ENCODE results near the gene XPO6.

The XPO6 gene

GRCh38 chr16:28087140-28087660 is 124.6 kb downstream of the XPO6 start:
- DNase-seq, result no peak

- DNase-seq, result no peak
These were observed 125.3 kb downstream of the XPO6 start for GRCh38 chr16:28086186-28087139.

- no peak for DNase-seq
These were observed 126.2 kb downstream of the XPO6 start for GRCh38 chr16:28085389-28086171.

- DNase-seq, result no peak
These were observed 127.6 kb downstream of the XPO6 start for GRCh38 chr16:28084209-28084608.

- no peak for DNase-seq
These were observed 129.1 kb downstream of the XPO6 start for GRCh38 chr16:28082624-28083023.

GRCh38 chr16:28081391-28081968 is 130.3 kb downstream of the XPO6 start:
- DNase-seq, result no peak

- no peak for DNase-seq
These were observed 133.5 kb downstream of the XPO6 start for GRCh38 chr16:28078261-28078660.

GRCh38 chr16:28073836-28074235 is 137.9 kb downstream of the XPO6 start:
- no peak for DNase-seq

GRCh38 chr16:28072087-28072486 is 139.7 kb downstream of the XPO6 start:
- no peak for DNase-seq

- DNase-seq, result no peak
These were observed 141.6 kb downstream of the XPO6 start for GRCh38 chr16:28069971-28070794.

- no peak for DNase-seq
These were observed 142.8 kb downstream of the XPO6 start for GRCh38 chr16:28068976-28069375.

- no peak for DNase-seq
These were observed 144.0 kb downstream of the XPO6 start for GRCh38 chr16:28067604-28068379.

GRCh38 chr16:28064706-28065249 is 147.0 kb downstream of the XPO6 start:
- no peak for DNase-seq

- DNase-seq, result no peak
These were observed 147.6 kb downstream of the XPO6 start for GRCh38 chr16:28064150-28064549.

- no peak for DNase-seq
These were observed 148.1 kb downstream of the XPO6 start, which contains the start of gene GSG1L for GRCh38 chr16:28063591-28064061. TSS of gene GSG1L (minus strand) at chr16:28063714. CDS start at chr16:28063424, 290 bp downstream.

GRCh38 chr16:28062847-28063521 is 148.8 kb downstream of the XPO6 start:
- DNase-seq, result no peak

- no peak for DNase-seq
These were observed 149.4 kb downstream of the XPO6 start for GRCh38 chr16:28062261-28062846.

GRCh38 chr16:28061352-28062101 is 150.2 kb downstream of the XPO6 start:
- no peak for DNase-seq
